Lower leg skin (tissue), 4 donors: ENCODE measurements around the gene PIGR. TPM values are rescaled to one million over a fixed set of nuclear protein-coding genes. Genes with fewer than 3 reads are reported as not detected.

Experiments
- DNase-seq, 2 donors: peaks; one replicate each; pipeline ENCODE4 v3.0.0-alpha.2; 2019; ENCODE audit warnings: low spot score in 2 of 2
- H3K4me3 ChIP-seq: fragments of 200-600 bp; sonication (generic); 2 replicates; pipeline ENCODE4 v1.5.1; 2017; ENCODE audit warnings: mild to moderate bottlenecking, low read depth; ENCODE audit not compliant: poor library complexity, severe bottlenecking
- POLR2A ChIP-seq, 2 donors: fragments of 450-650 bp; IDR thresholded peaks; one replicate each; pipeline ENCODE4 v1.6.1; 2016 to 2017; ENCODE audit warnings: antibody characterized with exemption in 2 of 2, mild to moderate bottlenecking in 1 of 2, moderate library complexity in 1 of 2
- WGBS, 2 donors: methylation state at CpG; one replicate each; pipeline ENCODE4 v1.1.5; 2018; 5-methylcytosine and 5-hydroxymethylcytosine counted together
- intact Hi-C: fragments of 100-400 bp; cut with DNase I; formaldehyde crosslinking; loops from one replicate; pipeline ENCODE4 v1.15.0; 2023; ENCODE audit warnings: low total_unique reads
- total RNA-seq, 4 donors: library from RNA; depleted of rRNA; stranded (reverse); fragments of >200 nt; gene quantifications; one replicate each; pipeline ENCODE4 v1.1.0, GENCODE V29; 2016
- TF ChIP-seq, protein P1 (sequence below), 3 donors: fragments of 450-650 bp; IDR thresholded peaks; one replicate each; pipeline ENCODE4 v1.5.1; 2016; ENCODE audit warnings: antibody characterized with exemption in 3 of 3, mild to moderate bottlenecking in 3 of 3, moderate library complexity in 2 of 3

PIGR gene
- total RNA-seq, 4 donors from 2014 or later: 0.55 to 4.7 (median 2.0) TPM; not detected in 1

DNA sequence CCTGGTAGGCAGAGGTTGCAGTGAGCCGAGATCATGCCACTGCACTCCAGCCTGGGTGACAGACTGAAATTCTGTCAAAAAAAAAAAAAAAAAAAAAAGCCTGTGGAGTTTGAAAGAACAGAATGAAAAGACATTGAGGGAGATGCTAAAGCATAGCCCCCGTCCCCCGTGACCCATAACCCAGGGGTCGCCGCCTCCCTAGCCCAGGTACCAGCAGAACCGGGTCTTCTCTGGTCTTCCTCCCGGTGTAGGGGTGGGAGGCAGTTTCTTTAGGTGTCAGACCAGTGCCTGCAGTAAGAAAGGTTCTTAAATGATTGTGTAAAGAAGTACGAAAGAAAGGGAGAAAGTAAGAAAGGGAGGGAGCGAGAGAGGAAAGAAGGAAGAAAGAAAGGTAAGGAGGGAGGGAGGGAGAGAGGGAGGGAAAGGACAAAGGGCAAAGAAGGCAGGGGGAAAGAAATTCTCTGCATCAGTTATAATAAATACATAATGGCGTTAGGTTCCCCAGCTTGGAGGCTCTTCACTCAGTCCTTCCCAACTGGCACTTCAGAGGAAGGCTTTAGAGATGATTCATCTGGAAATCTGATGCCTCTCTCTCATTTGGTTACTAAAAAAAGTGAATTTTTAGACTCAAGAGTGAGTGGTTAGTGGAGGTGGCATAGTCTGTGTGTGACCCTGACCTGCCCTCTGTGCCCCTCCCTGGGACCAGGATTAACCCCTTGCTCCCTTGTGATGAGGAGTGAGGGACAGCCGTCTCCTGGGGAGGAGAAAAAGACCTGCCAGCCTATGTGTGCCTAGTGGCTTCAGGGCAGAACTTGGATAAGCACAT, 48.0 kb downstream of the PIGR start:
- no peak for TF ChIP-seq POLR2A (IDR thresholded peaks at IDR 0.05)
- TF ChIP-seq, protein P1, sequence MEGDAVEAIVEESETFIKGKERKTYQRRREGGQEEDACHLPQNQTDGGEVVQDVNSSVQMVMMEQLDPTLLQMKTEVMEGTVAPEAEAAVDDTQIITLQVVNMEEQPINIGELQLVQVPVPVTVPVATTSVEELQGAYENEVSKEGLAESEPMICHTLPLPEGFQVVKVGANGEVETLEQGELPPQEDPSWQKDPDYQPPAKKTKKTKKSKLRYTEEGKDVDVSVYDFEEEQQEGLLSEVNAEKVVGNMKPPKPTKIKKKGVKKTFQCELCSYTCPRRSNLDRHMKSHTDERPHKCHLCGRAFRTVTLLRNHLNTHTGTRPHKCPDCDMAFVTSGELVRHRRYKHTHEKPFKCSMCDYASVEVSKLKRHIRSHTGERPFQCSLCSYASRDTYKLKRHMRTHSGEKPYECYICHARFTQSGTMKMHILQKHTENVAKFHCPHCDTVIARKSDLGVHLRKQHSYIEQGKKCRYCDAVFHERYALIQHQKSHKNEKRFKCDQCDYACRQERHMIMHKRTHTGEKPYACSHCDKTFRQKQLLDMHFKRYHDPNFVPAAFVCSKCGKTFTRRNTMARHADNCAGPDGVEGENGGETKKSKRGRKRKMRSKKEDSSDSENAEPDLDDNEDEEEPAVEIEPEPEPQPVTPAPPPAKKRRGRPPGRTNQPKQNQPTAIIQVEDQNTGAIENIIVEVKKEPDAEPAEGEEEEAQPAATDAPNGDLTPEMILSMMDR (IDR thresholded peaks at IDR 0.05): no peak
- DNase-seq: peak in 1 of 2 donors; percentile 42
- WGBS, 2 donors: 69 to 81% methylated on average over 11 of the region's 11 CpGs
- H3K4me3 ChIP-seq: no peak overlapping the region
- intact Hi-C loops: no loop called here

DNA sequence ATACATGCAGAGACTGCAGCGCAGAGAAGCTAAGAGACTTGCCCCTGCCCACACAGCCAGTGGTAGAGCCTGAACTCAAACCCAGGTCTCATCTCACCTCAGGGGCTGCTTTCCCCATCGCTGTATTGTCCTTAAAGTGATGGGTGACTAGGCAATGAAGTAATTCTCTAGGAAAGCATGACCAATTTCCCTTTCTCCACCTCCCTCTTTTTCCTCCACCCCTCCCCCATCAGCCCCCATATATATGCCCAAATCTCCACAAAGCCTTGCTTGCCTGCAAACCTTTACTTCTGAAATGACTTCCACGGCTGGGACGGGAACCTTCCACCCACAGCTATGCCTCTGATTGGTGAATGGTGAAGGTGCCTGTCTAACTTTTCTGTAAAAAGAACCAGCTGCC, 49.1 kb downstream of the PIGR start, which contains the start of gene IL24:
TSS of gene IL24 (plus strand) at position 269 of the 400 bp plus-strand sequence. CDS start 390 bp downstream, outside the sequence.
- intact Hi-C loops: no loop called here
- WGBS, 2 donors: 90% methylated on average over 4 of the region's 4 CpGs
- DNase-seq: no peak
- no peak for TF ChIP-seq POLR2A (IDR thresholded peaks at IDR 0.05)
- TF ChIP-seq, protein P1 (IDR thresholded peaks at IDR 0.05): no peak
- H3K4me3 ChIP-seq: no peak within 1 kb of the TSS

DNA sequence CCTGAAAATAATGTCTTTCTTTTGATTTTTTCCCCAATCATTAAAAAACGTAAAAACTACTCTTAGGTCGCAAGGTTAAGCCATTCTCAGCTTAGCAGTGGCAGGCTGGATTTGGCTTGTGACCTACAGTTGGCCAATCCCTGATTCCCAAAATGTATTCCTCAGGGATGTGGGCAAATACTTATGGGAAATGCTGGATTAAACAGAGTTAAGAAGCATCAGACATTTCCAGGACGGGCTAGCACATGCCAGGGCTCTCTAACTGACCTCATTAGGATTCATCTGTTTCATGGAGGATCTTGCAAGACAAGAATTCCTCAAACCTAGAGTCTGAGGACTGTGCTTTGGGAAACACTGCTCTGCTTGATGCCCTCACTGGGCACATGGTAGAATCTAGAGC, 50.0 kb downstream of the PIGR start:
- TF ChIP-seq, protein P1 (IDR thresholded peaks at IDR 0.05): no peak
- TF ChIP-seq POLR2A (IDR thresholded peaks at IDR 0.05): no peak
- no peak for DNase-seq
- intact Hi-C loops: no loop called here
- 41 to 55% methylated on average over 3 of the region's 3 CpGs for WGBS, 2 donors
- H3K4me3 ChIP-seq: no peak overlapping the region

DNA sequence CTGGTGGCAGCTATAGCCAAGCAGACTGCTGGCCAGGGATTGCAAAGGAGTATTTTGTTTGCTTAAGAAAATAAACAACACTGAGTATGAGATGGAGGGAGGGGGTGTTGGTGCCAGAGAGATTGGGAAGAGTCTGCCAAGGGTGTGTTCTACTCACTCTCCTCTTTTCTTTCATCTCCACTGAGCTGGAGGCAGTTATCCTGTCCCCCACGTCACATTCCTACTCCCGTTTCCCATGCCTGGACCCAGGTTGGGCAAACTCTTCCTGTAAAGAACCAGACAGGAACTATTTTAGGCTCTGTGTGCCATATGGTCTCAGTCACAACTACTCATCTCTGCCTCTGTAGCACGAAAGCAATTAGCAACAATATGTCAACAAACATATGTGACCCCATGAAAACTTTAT, 50.4 kb downstream of the PIGR start:
- DNase-seq: no peak

DNA sequence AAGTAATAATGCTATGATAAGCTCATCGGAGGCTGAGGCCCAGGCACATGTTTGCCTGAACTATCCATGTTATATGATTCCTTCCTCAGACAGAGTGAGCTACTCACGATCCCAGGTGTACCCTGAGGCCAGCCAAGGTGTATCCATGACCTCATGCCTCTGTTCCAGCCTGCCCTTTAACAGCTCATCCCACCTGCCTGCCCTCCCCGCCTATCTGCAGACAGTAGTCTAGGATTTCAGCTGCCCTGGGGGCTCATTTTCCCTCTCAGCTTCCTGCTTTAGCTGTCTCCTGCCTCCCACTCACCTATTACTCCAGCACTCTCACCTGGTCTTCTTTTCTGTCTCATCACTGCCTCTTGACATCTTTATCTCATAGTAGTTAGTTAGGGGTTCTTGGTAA, 50.9 kb downstream of the PIGR start:
- intact Hi-C loops: no loop called here
- 53 to 61% methylated on average over 3 of the region's 3 CpGs for WGBS, 2 donors
- DNase-seq: no peak
- no peak overlapping the region for H3K4me3 ChIP-seq
- TF ChIP-seq, protein P1 (IDR thresholded peaks at IDR 0.05): no peak
- no peak for TF ChIP-seq POLR2A (IDR thresholded peaks at IDR 0.05)

More for the DNA sequence above, 50.4 kb downstream of the PIGR start:
- 24 to 28% methylated on average over 3 of the region's 3 CpGs for WGBS, 2 donors
- H3K4me3 ChIP-seq: no peak overlapping the region
- intact Hi-C loops: no loop called here
- TF ChIP-seq, protein P1 (IDR thresholded peaks at IDR 0.05): no peak
- no peak for TF ChIP-seq POLR2A (IDR thresholded peaks at IDR 0.05)
